HuH-7 (cell line): ENCODE data around the gene DDX54.

Experiments
- DNase-seq: peaks from one replicate; pipeline ENCODE4 v3.0.0; 2011; ENCODE audit warnings: low spot score

The DDX54 gene

DNA sequence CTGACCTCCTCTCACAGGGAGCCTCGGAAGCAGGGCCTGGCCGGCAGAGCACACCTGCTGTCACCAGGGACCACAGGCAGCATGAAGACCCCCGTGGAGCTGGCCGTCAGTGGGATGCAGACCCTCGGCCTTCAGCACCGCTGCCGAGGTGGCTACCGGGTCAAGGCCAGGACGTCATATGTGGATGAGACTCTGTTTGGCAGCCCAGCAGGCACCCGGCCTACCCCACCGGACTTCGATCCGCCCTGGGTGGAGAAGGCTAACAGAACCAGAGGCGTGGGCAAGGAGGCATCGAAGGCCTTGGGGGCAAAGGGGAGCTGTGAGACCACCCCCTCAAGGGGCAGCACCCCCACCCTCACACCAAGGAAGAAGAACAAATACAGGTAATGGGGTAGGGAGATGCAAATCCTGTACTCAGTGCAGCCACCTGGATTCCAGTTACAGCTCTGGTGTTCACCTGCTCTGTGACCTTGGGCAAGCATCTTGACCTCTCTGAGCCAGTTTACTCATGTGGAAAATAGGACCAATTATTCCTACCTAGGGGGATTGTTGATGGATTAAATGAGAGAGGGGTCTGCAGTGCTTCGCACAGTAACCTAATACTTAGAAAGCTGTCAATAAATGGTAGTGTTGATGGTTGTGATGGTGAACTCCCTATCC, 1.5 kb upstream of the DDX54 start:
- DNase-seq = no peak

DNA sequence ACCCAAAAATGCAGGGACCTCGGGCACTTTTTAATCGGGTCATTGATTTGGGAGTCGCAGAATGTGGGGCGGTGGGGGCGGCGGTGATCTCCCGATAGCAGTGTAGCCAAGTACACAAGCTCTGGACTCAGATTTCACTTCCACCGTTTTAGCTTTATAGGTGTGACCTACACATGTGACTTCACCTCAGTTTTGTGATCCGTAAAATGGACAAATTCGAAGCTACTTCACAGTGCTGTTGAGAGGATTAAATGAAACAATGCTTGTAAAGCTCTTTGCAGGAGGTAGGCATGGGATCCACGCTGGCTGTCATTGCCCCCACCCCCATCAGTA, 721 bp upstream of the DDX54 start:
- no peak for DNase-seq

- DNase-seq = peak; percentile 97
Measured at GRCh38 chr12:113184900-113185179, 438 bp downstream of the DDX54 start.

- no peak for DNase-seq
Measured at GRCh38 chr12:113184098-113184899, 979 bp downstream of the DDX54 start.

DNA sequence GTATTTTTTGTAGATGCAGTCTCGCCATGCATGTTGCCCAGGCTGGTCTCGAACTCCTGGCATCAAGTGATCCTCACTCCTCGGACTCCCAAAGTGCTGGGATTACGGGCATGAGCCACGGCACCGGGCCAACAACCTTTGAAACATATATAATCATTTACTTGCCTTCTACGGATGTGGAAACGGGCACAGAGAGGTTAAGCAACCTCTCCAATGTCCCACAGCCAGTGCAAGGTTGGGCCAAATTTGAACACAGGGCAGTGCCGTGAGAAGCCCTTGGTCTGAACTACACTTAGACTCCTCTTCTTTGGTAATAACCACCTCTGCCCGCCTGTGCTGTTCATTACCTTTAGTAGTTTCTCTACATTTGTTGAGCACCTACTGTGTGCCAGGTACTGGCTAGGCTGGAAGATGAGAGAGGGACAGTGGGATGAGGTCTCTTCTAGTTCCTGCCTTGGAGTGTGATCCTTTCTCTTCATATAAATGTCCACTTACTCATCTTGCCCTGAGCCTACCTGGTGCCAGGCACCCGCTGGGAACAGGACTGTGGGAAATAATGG, 2.2 kb downstream of the DDX54 start:
- DNase-seq = no peak

DNA sequence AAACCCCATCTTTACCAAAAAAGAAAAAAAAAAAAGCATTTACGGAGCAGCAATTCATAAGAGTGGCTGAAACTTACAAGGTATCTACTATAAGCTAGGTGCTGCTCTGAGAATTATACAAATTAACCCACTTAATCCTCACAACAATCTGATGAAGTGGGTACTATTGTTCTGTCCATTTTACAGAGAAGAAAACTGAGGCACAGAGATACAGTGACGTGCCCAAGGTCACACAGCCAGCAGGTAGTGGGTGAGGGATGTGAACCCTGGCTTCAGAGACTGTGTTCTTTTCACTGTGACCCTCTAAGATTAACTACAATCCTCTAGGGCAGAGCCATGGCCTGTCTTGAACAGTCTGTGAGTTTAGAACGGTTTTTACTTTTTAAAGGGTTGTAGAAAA, 3.3 kb downstream of the DDX54 start:
- DNase-seq = no peak

GRCh38 chr12:113180333-113180732, 4.9 kb downstream of the DDX54 start:
- no peak for DNase-seq

DNA sequence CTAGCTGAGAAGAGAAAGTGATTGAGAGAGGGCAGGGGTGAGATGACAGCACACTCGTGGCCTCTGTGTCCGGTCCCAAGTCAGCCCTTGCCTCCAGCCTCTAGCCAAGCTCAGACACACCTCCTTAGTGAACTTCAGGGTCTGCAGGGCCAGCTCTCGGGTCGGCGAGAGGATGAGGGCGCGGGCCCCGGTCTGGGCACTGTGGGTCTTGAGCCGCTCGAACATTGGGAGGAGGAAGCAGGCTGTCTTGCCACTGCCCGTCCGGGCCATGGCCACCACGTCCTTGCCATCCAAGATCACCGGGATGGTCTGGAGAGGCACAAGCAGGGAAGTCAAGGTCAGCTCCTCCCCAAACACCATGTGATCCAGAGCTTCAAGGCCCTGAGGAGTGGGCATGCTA, 6.3 kb downstream of the DDX54 start:
- no peak for DNase-seq

GRCh38 chr12:113174461-113175384, 10.6 kb downstream of the DDX54 start:
- peak; percentile 88 for DNase-seq

GRCh38 chr12:113173081-113173698, 12.1 kb downstream of the DDX54 start:
- DNase-seq = no peak

DNA sequence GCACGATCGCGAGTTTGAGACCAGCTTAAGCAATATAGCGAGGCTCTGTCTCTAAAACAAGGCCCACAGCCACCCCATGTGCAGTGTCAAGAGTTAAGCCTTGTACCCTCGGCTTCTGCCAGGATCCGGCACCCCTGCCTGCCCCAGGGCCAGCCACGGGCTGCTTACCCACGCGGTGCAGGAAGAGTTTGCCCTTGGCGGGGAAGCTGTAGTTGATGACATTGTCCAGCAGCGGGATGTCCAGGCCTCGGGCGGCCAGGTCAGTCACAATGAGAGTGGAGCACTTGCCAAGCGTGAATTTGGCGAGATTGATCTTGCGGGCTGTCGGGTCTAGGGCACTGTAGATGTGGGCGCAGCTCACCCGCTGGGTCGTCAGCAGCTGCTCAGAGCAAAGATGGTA, 13.1 kb downstream of the DDX54 start:
- no peak for DNase-seq

- no peak for DNase-seq
Measured at GRCh38 chr12:113171543-113171942, 13.7 kb downstream of the DDX54 start.

DNA sequence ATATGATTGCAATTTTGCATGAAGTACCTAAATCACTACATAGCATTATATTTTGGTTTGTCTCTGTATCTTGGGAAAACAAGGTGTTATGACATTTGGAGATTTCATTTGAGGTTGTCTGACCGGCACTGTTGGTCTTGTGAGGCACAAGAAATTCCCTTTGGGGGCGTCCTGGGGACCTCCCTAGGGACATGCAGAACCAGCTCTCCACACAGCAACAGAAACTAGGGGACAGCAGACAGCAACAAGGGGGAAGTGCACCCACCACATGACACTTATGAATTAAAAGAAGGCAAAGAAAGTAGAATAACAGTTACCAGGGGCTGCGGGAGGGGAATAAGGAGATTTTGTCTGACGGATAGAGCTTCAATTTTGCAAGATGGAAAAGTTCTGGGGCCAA, 14.4 kb downstream of the DDX54 start:
- DNase-seq = no peak

DNA sequence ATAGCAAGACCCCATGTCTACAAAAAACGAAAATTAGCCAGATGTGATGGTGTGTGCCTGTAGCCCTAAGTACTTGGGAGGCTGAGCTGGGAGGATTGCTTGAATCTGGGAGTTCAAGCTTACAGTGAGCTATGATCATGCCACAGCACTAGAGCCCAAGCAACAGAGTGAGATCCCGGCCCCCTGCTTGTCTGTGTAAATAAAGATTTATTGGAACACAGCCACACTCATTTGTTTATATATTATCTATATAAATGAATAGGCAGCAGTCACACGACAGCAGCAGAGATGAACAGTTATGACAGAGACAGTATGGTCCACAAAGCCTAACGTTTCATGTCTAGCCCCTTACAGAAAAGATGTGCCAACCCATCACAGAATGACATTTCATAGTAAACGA, 14.8 kb downstream of the DDX54 start:
- no peak for DNase-seq

- DNase-seq = no peak
Measured at GRCh38 chr12:113169697-113170096, 15.6 kb downstream of the DDX54 start.

GRCh38 chr12:113167868-113168267, 17.4 kb downstream of the DDX54 start:
- DNase-seq = no peak

DNA sequence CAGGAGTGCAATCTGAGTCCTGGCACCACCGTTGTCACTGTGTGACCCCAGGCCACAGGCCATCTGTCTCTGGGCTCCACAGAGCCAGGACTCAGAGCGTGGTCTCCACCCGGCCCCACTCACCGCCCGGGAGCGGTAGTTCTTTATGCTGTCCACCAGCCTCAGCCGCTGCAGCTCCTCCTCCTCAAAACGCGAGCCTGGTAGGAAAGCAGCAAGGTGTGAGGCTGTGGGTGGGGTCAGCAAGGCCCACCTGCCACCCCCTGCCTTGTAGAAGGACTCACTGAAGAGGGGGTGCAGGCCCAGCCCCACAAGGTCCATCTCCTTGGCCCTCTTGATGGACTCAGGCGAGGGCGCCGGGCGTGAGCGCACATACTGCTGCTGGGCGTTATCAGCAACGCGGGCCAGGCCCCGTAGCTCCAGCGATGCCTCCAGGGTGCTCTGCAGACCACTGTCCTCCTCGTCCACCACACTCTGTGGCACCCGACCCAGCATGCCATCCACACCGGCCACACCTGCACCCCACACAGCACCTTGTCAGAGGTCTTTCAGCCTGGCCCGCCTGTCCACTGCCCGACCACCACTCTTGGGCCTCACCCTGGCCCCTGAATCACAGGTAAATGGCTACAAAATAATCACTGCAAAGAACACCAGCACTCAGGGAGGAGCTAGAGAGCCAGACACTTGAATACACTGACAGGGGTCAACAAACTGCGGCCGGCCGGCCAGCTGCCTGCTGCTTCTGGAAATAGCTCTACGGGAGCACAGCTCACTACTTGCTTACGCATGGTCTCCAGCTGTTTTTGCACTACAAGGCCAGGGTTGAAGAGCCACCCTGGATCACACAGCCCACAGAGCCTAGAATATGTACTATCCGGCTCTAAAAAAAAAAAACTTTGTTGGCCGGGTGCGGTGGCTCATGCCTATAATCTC, 19.5 kb downstream of the DDX54 start:
- DNase-seq = no peak

GRCh38 chr12:113164014-113164413, 21.3 kb downstream of the DDX54 start:
- no peak for DNase-seq

DNA sequence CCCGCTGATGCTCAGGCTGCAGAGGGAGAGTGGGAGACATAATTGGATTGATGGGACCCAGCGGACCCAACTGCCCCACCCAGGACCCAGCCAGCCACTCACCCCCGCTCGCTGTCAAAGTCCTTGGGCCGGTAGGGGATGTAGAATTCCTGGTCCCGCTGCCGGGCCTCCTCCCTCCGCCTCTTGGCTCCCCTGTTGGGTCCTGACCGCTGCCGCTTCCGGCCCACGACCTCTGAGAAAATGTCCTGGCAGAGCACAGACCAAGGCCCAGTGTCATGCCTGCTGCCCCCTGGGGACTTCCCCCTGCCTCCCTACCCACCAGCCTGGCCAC, 22.3 kb downstream of the DDX54 start:
- no peak for DNase-seq

GRCh38 chr12:113162102-113163029, 22.9 kb downstream of the DDX54 start:
- no peak for DNase-seq
